Measurements from ENCODE around the gene RPUSD4.

RPUSD4 gene

GRCh38 chr11:126156814-126157213 lies 54.6 kb downstream of the RPUSD4 start:
- DNase-seq (ENCODE audit: low read depth): no peak

- DNase-seq (ENCODE audit: low read depth): no peak
Measured at GRCh38 chr11:126155402-126156187, 55.9 kb downstream of the RPUSD4 start.

- DNase-seq (ENCODE audit: low read depth): no peak
Measured at GRCh38 chr11:126154691-126155090, 56.8 kb downstream of the RPUSD4 start.

GRCh38 chr11:126153972-126154371 lies 57.5 kb downstream of the RPUSD4 start:
- DNase-seq (ENCODE audit: low read depth): no peak

- DNase-seq (ENCODE audit: low read depth): no peak
Measured at GRCh38 chr11:126153006-126153405, 58.4 kb downstream of the RPUSD4 start.

GRCh38 chr11:126152586-126152985 lies 58.9 kb downstream of the RPUSD4 start:
- no peak for DNase-seq (ENCODE audit: low read depth)

- DNase-seq (ENCODE audit: low read depth): no peak
Measured at GRCh38 chr11:126152152-126152551, 59.3 kb downstream of the RPUSD4 start.
